Measurements from ENCODE around the gene TMEM170A.

DNA sequence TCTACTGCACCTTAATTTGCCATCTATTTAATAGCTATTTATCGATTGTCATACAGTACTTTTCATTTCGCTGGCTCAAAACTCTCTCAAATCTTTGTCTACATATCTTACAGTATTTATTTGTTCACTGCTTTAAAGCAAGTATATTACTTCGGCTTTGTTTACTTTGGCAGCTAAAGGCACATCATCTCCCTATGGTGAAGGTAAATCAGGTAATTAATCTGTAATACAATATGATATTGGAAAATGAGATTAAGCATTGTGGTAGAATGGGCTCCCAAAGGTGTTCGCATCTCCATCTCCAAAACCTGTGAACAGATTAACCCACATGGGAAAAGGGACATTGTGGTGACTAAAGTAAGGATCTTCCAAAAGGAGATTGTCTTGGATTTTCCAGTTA is 6.5 kb downstream of the TMEM170A start:
- TF ChIP-seq, protein P1, sequence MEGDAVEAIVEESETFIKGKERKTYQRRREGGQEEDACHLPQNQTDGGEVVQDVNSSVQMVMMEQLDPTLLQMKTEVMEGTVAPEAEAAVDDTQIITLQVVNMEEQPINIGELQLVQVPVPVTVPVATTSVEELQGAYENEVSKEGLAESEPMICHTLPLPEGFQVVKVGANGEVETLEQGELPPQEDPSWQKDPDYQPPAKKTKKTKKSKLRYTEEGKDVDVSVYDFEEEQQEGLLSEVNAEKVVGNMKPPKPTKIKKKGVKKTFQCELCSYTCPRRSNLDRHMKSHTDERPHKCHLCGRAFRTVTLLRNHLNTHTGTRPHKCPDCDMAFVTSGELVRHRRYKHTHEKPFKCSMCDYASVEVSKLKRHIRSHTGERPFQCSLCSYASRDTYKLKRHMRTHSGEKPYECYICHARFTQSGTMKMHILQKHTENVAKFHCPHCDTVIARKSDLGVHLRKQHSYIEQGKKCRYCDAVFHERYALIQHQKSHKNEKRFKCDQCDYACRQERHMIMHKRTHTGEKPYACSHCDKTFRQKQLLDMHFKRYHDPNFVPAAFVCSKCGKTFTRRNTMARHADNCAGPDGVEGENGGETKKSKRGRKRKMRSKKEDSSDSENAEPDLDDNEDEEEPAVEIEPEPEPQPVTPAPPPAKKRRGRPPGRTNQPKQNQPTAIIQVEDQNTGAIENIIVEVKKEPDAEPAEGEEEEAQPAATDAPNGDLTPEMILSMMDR (IDR thresholded peaks at IDR 0.05 in 4 of 5, conservative IDR thresholded peaks at IDR 0.05 in 1 of 5) = no peak
- TF ChIP-seq POLR2A (IDR thresholded peaks at IDR 0.05) = no peak

Measured in gastrocnemius medialis (tissue), 4 donors.